ENCODE measurements around the gene BCL2L1. TPM values are rescaled to one million over a fixed set of nuclear protein-coding genes. Genes with fewer than 3 reads are reported as not detected.

Gene BCL2L1
- polyA plus RNA-seq, 1 donor from 2014 or later = 125 TPM

DNA sequence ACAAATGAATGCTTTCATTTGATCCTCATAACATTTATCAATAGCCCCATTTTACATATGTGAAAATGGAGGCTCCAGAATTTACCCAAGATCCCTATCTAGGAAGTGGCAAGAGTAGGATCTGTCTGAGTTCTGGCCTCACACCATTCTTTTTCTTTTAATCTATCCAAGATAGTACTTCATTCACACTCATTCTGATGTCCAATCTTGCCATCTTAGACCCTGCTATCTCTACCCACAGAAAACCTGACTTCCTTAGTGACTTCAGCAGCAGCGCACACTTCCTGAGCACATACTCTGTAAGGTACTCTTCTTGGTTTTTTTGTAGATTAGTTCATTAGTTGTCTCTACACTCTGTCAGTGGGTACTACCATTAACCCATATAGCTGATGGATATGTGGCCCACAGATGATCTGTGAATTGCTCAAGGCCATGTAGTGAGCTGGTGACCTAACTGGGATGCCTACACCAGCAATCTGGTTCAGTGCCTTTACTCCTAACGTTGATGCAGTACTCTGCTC lies 48.7 kb downstream of the BCL2L1 start:
- no peaks in the 10 kb centered on the region for H3K27me3 ChIP-seq (ENCODE audit: insufficient read depth, low read depth, low read length)
- no peak overlapping the region for H2AFZ ChIP-seq (ENCODE audit: low read depth, low read length)
- no peaks in the 10 kb centered on the region for H3F3A ChIP-seq (ENCODE audit: insufficient read depth, low read length, poor library complexity, severe bottlenecking)
- H4K20me1 ChIP-seq (ENCODE audit: insufficient read depth) = no peaks in the 10 kb centered on the region
- no peak overlapping the region for H3K9ac ChIP-seq (ENCODE audit: low read length)
- no peak overlapping the region for H3K27ac ChIP-seq (ENCODE audit: low read length)
- H3K9me3 ChIP-seq (ENCODE audit: low read length) = no peaks in the 10 kb centered on the region
- TF ChIP-seq, protein P1, sequence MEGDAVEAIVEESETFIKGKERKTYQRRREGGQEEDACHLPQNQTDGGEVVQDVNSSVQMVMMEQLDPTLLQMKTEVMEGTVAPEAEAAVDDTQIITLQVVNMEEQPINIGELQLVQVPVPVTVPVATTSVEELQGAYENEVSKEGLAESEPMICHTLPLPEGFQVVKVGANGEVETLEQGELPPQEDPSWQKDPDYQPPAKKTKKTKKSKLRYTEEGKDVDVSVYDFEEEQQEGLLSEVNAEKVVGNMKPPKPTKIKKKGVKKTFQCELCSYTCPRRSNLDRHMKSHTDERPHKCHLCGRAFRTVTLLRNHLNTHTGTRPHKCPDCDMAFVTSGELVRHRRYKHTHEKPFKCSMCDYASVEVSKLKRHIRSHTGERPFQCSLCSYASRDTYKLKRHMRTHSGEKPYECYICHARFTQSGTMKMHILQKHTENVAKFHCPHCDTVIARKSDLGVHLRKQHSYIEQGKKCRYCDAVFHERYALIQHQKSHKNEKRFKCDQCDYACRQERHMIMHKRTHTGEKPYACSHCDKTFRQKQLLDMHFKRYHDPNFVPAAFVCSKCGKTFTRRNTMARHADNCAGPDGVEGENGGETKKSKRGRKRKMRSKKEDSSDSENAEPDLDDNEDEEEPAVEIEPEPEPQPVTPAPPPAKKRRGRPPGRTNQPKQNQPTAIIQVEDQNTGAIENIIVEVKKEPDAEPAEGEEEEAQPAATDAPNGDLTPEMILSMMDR (IDR thresholded peaks at IDR 0.05; ENCODE audit: poor library complexity, severe bottlenecking) = no peak
- TF ChIP-seq TAF1 (IDR thresholded peaks at IDR 0.05; ENCODE audit: low read depth) (no peak), EP300 (conservative IDR thresholded peaks at IDR 0.05; ENCODE audit: poor library complexity, severe bottlenecking) (no peak), POLR2AphosphoS5 (IDR thresholded peaks at IDR 0.05) (no peak), MXI1 (conservative IDR thresholded peaks at IDR 0.05; ENCODE audit: poor library complexity, severe bottlenecking) (no peak), EZH2 (IDR thresholded peaks at IDR 0.05; ENCODE audit: borderline replicate concordance, insufficient read depth, low read length, poor library complexity, severe bottlenecking) (no peak), SMC3 (conservative IDR thresholded peaks at IDR 0.05; ENCODE audit: poor library complexity) (no peak), RAD21 (conservative IDR thresholded peaks at IDR 0.05) (no peak)
- TF ChIP-seq, protein P2, sequence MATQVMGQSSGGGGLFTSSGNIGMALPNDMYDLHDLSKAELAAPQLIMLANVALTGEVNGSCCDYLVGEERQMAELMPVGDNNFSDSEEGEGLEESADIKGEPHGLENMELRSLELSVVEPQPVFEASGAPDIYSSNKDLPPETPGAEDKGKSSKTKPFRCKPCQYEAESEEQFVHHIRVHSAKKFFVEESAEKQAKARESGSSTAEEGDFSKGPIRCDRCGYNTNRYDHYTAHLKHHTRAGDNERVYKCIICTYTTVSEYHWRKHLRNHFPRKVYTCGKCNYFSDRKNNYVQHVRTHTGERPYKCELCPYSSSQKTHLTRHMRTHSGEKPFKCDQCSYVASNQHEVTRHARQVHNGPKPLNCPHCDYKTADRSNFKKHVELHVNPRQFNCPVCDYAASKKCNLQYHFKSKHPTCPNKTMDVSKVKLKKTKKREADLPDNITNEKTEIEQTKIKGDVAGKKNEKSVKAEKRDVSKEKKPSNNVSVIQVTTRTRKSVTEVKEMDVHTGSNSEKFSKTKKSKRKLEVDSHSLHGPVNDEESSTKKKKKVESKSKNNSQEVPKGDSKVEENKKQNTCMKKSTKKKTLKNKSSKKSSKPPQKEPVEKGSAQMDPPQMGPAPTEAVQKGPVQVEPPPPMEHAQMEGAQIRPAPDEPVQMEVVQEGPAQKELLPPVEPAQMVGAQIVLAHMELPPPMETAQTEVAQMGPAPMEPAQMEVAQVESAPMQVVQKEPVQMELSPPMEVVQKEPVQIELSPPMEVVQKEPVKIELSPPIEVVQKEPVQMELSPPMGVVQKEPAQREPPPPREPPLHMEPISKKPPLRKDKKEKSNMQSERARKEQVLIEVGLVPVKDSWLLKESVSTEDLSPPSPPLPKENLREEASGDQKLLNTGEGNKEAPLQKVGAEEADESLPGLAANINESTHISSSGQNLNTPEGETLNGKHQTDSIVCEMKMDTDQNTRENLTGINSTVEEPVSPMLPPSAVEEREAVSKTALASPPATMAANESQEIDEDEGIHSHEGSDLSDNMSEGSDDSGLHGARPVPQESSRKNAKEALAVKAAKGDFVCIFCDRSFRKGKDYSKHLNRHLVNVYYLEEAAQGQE (IDR thresholded peaks at IDR 0.05; ENCODE audit: borderline replicate concordance) = no peak
- H3K36me3 ChIP-seq (ENCODE audit: insufficient read depth, low read length) = no peaks in the 10 kb centered on the region
- H3K79me2 ChIP-seq (replicated peaks; ENCODE audit: insufficient read depth, low read length) = peaks cover 4% of the 10 kb centered on the region
- no peak overlapping the region for H3K4me3 ChIP-seq (ENCODE audit: low read length)
- no peak overlapping the region for H3K4me2 ChIP-seq (ENCODE audit: low read length)
- no peaks in the 10 kb centered on the region for H3K9me2 ChIP-seq (ENCODE audit: insufficient read depth, low read length)

DNA sequence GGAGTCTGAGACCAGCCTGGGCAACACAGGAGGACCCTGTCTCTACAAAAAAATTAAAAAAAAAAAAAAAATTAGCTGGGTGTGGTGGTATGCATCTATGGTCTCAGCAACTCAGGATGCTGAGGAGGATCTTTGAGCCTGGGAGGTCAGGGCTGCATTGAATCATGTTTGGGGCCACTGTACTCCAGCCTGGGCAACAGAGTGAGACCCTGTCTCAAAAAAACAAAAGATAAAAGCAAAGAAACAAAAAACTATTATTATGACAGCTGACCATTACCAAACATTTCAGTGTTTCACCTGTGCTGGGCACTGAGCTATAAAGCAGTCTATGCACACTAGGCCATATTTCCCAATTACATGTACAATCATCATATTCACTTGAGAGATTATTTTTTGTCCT lies 49.2 kb downstream of the BCL2L1 start:
- TF ChIP-seq TAF1 (IDR thresholded peaks at IDR 0.05; ENCODE audit: low read depth) (no peak), SMC3 (conservative IDR thresholded peaks at IDR 0.05; ENCODE audit: poor library complexity) (no peak), EP300 (conservative IDR thresholded peaks at IDR 0.05; ENCODE audit: poor library complexity, severe bottlenecking) (no peak), EZH2 (IDR thresholded peaks at IDR 0.05; ENCODE audit: borderline replicate concordance, insufficient read depth, low read length, poor library complexity, severe bottlenecking) (no peak), POLR2AphosphoS5 (IDR thresholded peaks at IDR 0.05) (no peak), MXI1 (conservative IDR thresholded peaks at IDR 0.05; ENCODE audit: poor library complexity, severe bottlenecking) (no peak), RAD21 (conservative IDR thresholded peaks at IDR 0.05) (no peak)
- TF ChIP-seq, protein P1 (IDR thresholded peaks at IDR 0.05; ENCODE audit: poor library complexity, severe bottlenecking) = no peak
- TF ChIP-seq, protein P2 (IDR thresholded peaks at IDR 0.05; ENCODE audit: borderline replicate concordance) = no peak
- H4K20me1 ChIP-seq (ENCODE audit: insufficient read depth) = no peaks in the 10 kb centered on the region
- no peak overlapping the region for H3K4me3 ChIP-seq (ENCODE audit: low read length)
- no peaks in the 10 kb centered on the region for H3K9me2 ChIP-seq (ENCODE audit: insufficient read depth, low read length)
- no peak overlapping the region for H2AFZ ChIP-seq (ENCODE audit: low read depth, low read length)
- H3K9me3 ChIP-seq (ENCODE audit: low read length) = no peaks in the 10 kb centered on the region
- no peak overlapping the region for H3K4me2 ChIP-seq (ENCODE audit: low read length)
- no peak overlapping the region for H3K9ac ChIP-seq (ENCODE audit: low read length)
- H3K79me2 ChIP-seq (replicated peaks; ENCODE audit: insufficient read depth, low read length) = peaks cover 4% of the 10 kb centered on the region
- H3F3A ChIP-seq (ENCODE audit: insufficient read depth, low read length, poor library complexity, severe bottlenecking) = no peaks in the 10 kb centered on the region
- no peaks in the 10 kb centered on the region for H3K27me3 ChIP-seq (ENCODE audit: insufficient read depth, low read depth, low read length)
- no peaks in the 10 kb centered on the region for H3K36me3 ChIP-seq (ENCODE audit: insufficient read depth, low read length)
- H3K27ac ChIP-seq (ENCODE audit: low read length) = no peak overlapping the region
